ENCODE results near the gene CHCHD3.

- TF ChIP-seq CTCF (IDR thresholded peaks at IDR 0.05) (no peak), ZFX (IDR thresholded peaks at IDR 0.05; ENCODE audit: borderline replicate concordance) (no peak)
These were observed 148.8 kb downstream of the CHCHD3 start for GRCh38 chr7:132933072-132933458.

Measured in 22Rv1 (cell line).